Measurements from ENCODE around the gene SEPTIN2. TPM values are rescaled to one million over a fixed set of nuclear protein-coding genes. Genes with fewer than 3 reads are reported as not detected.
A peak's percentile ranks its signal among the peaks of the same experiment; 100 is the strongest.
"Not testable (repeated sequence)": the region's sequence is repeated elsewhere in the genome, so short reads cannot be mapped to it uniquely, and the experiment has no call there.

The SEPTIN2 gene
- total RNA-seq, 4 donors from 2014 or later = 340 to 417 (median 365) TPM

GRCh38 chr2:241386519-241386918 is 70.8 kb downstream of the SEPTIN2 start:
- Histone ChIP-seq H3K36me3 (no peaks in the 10 kb centered on the region), H3K27ac (no peak overlapping the region), H3K4me3 (replicated peaks in 1 of 3) (no peak overlapping the region), H3K9me3 (no peaks in the 10 kb centered on the region), H3K4me1 (peaks cover 0 to 3% of the 10 kb centered on the region in 2 donors), H3K27me3 (no peaks in the 10 kb centered on the region)
- no peak for DNase-seq
- WGBS, 2 donors = 93 to 95% methylated on average over 6 of the region's 6 CpGs
- TF ChIP-seq CTCF (IDR thresholded peaks at IDR 0.05) (no peak), POLR2A (IDR thresholded peaks at IDR 0.05) (no peak)
- intact Hi-C loops (cut with DNase I) = no loop called here

GRCh38 chr2:241389697-241390096 is 74.0 kb downstream of the SEPTIN2 start:
- no peak for DNase-seq
- Histone ChIP-seq H3K9me3 (no peaks in the 10 kb centered on the region), H3K36me3 (no peaks in the 10 kb centered on the region), H3K27ac (no peak overlapping the region), H3K27me3 (no peaks in the 10 kb centered on the region), H3K4me3 (replicated peaks in 1 of 3) (no peak overlapping the region), H3K4me1 (no peaks in the 10 kb centered on the region)
- WGBS, 2 donors = 90 to 92% methylated on average over 2 of the region's 2 CpGs
- intact Hi-C loops (cut with DNase I) = no loop called here
- TF ChIP-seq POLR2A (IDR thresholded peaks at IDR 0.05) = no peak
- no peak for TF ChIP-seq CTCF (IDR thresholded peaks at IDR 0.05)

- no peak for TF ChIP-seq POLR2A (IDR thresholded peaks at IDR 0.05)
- TF ChIP-seq CTCF (IDR thresholded peaks at IDR 0.05) = no peak
- no peak overlapping the region for H3K4me3 ChIP-seq (replicated peaks in 1 of 3)
- no peaks in the 10 kb centered on the region for H3K4me1 ChIP-seq
- H3K27ac ChIP-seq = no peak overlapping the region
- intact Hi-C loops (cut with DNase I) = no loop called here
- H3K27me3 ChIP-seq = no peaks in the 10 kb centered on the region
- H3K9me3 ChIP-seq = no peaks in the 10 kb centered on the region
- WGBS, 2 donors = 91 to 95% methylated on average over 9 of the region's 9 CpGs
- no peaks in the 10 kb centered on the region for H3K36me3 ChIP-seq
- no peak for DNase-seq
Measured at GRCh38 chr2:241390301-241391206, 74.8 kb downstream of the SEPTIN2 start.

GRCh38 chr2:241391892-241392665 is 76.4 kb downstream of the SEPTIN2 start:
- Histone ChIP-seq H3K9me3 (no peaks in the 10 kb centered on the region), H3K27me3 (no peaks in the 10 kb centered on the region), H3K4me1 (no peaks in the 10 kb centered on the region), H3K4me3 (replicated peaks in 1 of 3) (no peak overlapping the region), H3K27ac (no peak overlapping the region), H3K36me3 (no peaks in the 10 kb centered on the region)
- no peak for DNase-seq
- intact Hi-C loops (cut with DNase I) = no loop called here
- 79 to 81% methylated on average over 6 of the region's 6 CpGs for WGBS, 2 donors
- no peak for TF ChIP-seq POLR2A (IDR thresholded peaks at IDR 0.05)
- peak in 2 of 6 experiments; percentile 11 to 21 for TF ChIP-seq CTCF (IDR thresholded peaks at IDR 0.05)

- H3K4me3 ChIP-seq (replicated peaks in 1 of 3); H3K27ac ChIP-seq; H3K4me1 ChIP-seq; H3K9me3 ChIP-seq; DNase-seq; H3K36me3 ChIP-seq; intact Hi-C loops (cut with DNase I); H3K27me3 ChIP-seq: not testable (repeated sequence)
- 94% methylated on average over 4 of the region's 4 CpGs for WGBS, 2 donors
Measured at GRCh38 chr2:241392753-241393152, 77.0 kb downstream of the SEPTIN2 start.

All from thyroid gland (tissue), 4 donors.